ENCODE data around the gene AK8. TPM values are rescaled to one million over a fixed set of nuclear protein-coding genes. Genes with fewer than 3 reads are reported as not detected.

AK8 gene
- total and polyA plus RNA-seq, 9 of the 15 experiments (the other 6 are each of a cell fraction or from before 2014, with no cell fraction given): 0.06 to 0.37 TPM; not detected in 7

GRCh38 chr9:132723809-132724208 is 154.3 kb downstream of the AK8 start:
- H4K20me1 ChIP-seq (replicated peaks; ENCODE audit: control insufficient read depth, insufficient read depth, low read length): 0 out of 2 replicates have a peak, but pooled peaks cover 3% of the 10 kb centered on the region
- DNase-seq (ENCODE audit: extremely low read depth in 1 of 4, low spot score in 3 of 4) (no peak), FAIRE-seq (no peak), ATAC-seq (no peak)
- H3K4me2 ChIP-seq (ENCODE audit: insufficient read depth, low read length): no peak overlapping the region
- no TSS peak for BruUV-seq (replicated peaks)
- H3K79me2 ChIP-seq (ENCODE audit: control insufficient read depth, insufficient read depth, low read length): no peaks in the 10 kb centered on the region
- ChIA-PET POLR2A (interaction anchor here (0.5 kb wide), 1 partner anchor 238 kb away, joined by 4 read pairs; no protein-coding TSS in a partner anchor), CTCF (ENCODE audit: low intra/inter-chr PET ratio) (no interaction called here)
- in situ Hi-C loops (cut with MboI): no loop called here
- H3K9me3 ChIP-seq (replicated peaks; ENCODE audit: control insufficient read depth, insufficient read depth, low read depth, low read length): no peaks in the 10 kb centered on the region
- peaks cover 5% of the 10 kb centered on the region for H3K9me1 ChIP-seq (ENCODE audit: control insufficient read depth, insufficient read depth, low read length)
- no peaks in the 10 kb centered on the region for H3K36me3 ChIP-seq (ENCODE audit: control insufficient read depth, insufficient read depth, low read length)
- H3K27me3 ChIP-seq (ENCODE audit: control insufficient read depth in 2 of 2, insufficient read depth in 2 of 2, low read length in 2 of 2): peaks cover 56 to 80% of the 10 kb centered on the region in 2 experiments
- H3K4me1 ChIP-seq (replicated peaks in 1 of 2; ENCODE audit: control insufficient read depth in 2 of 2, insufficient read depth in 2 of 2, low read length in 2 of 2): peaks cover 0 to 5% of the 10 kb centered on the region in 2 experiments; a peak in 1 of 5 replicates
- intact Hi-C loops (cut with micrococcal nuclease): no loop called here
- H2AFZ ChIP-seq (ENCODE audit: low read depth, low read length): no peak overlapping the region
- WGBS (ENCODE audit: insufficient coverage, low coverage, missing lambda C conversion rate): 0% methylated on average over 4 of the region's 4 CpGs
- H3K9ac ChIP-seq (ENCODE audit: insufficient read depth in 1 of 2, low read depth in 2 of 2, low read length in 2 of 2): no peak overlapping the region
- TF ChIP-seq ARHGAP35 (IDR thresholded peaks at IDR 0.05; ENCODE audit: partially characterized antibody) (no peak), TAF15 (IDR thresholded peaks at IDR 0.05; ENCODE audit: low read depth, low read length) (no peak)
- no peak overlapping the region for H3K27ac ChIP-seq (ENCODE audit: extremely low read depth, low read depth, low read length)
- no peak overlapping the region for H3K4me3 ChIP-seq

GRCh38 chr9:132722564-132723065 is 155.5 kb downstream of the AK8 start:
- peaks cover 59 to 78% of the 10 kb centered on the region in 2 experiments for H3K27me3 ChIP-seq (ENCODE audit: control insufficient read depth in 2 of 2, insufficient read depth in 2 of 2, low read length in 2 of 2)
- POLR2A ChIA-PET: no interaction called here
- intact Hi-C loops (cut with micrococcal nuclease) (no loop called here), in situ Hi-C loops (cut with MboI) (no loop called here)
- H3K36me3 ChIP-seq (ENCODE audit: control insufficient read depth, insufficient read depth, low read length): no peaks in the 10 kb centered on the region
- no peaks in the 10 kb centered on the region for H3K9me3 ChIP-seq (replicated peaks; ENCODE audit: control insufficient read depth, insufficient read depth, low read depth, low read length)
- no peak overlapping the region for H3K4me3 ChIP-seq
- no peak overlapping the region for H2AFZ ChIP-seq (ENCODE audit: low read depth, low read length)
- H3K4me2 ChIP-seq (ENCODE audit: insufficient read depth, low read length): no peak overlapping the region
- H3K79me2 ChIP-seq (ENCODE audit: control insufficient read depth, insufficient read depth, low read length): no peaks in the 10 kb centered on the region
- FAIRE-seq (no peak), ATAC-seq (no peak), DNase-seq (ENCODE audit: extremely low read depth in 1 of 4, low spot score in 3 of 4) (no peak)
- H3K27ac ChIP-seq (ENCODE audit: extremely low read depth, low read depth, low read length): no peak overlapping the region
- H3K9me1 ChIP-seq (ENCODE audit: control insufficient read depth, insufficient read depth, low read length): no peaks in the 10 kb centered on the region
- peak overlapping the region in 1 of 2 experiments; percentile 26; a peak in 1 of 4 replicates for H3K9ac ChIP-seq (ENCODE audit: insufficient read depth in 1 of 2, low read depth in 2 of 2, low read length in 2 of 2)
- peaks cover 0 to 5% of the 10 kb centered on the region in 2 experiments; a peak in 3 of 5 replicates for H3K4me1 ChIP-seq (replicated peaks in 1 of 2; ENCODE audit: control insufficient read depth in 2 of 2, insufficient read depth in 2 of 2, low read length in 2 of 2)
- CTCF ChIA-PET (ENCODE audit: low intra/inter-chr PET ratio): no interaction called here
- 2% methylated on average over 16 of the region's 16 CpGs for WGBS (ENCODE audit: insufficient coverage, low coverage, missing lambda C conversion rate)
- no peaks in the 10 kb centered on the region for H4K20me1 ChIP-seq (replicated peaks; ENCODE audit: control insufficient read depth, insufficient read depth, low read length)
- BruUV-seq (replicated peaks): no TSS peak
- no peak for TF ChIP-seq TSC22D4 (tag; IDR thresholded peaks at IDR 0.05)
- no peak for TF ChIP-seq ZNF445 (CRISPR knock-in tag; IDR thresholded peaks at IDR 0.05; ENCODE audit: low read depth)
- TF ChIP-seq ZBTB33 (CRISPR knock-in tag; IDR thresholded peaks at IDR 0.05): no peak
- TF ChIP-seq RBM39 (optimal IDR thresholded peaks at IDR 0.05; ENCODE audit: low read depth, low read length): no peak
- no peak for TF ChIP-seq CEBPZ (IDR thresholded peaks at IDR 0.05; ENCODE audit: borderline replicate concordance, low read depth, low read length)
- no peak for TF ChIP-seq STAG1 (CRISPR knock-in tag; IDR thresholded peaks at IDR 0.05; ENCODE audit: borderline replicate concordance)

All from K562 (cell line).